Measurements from ENCODE around the gene NUP210.

Gene NUP210

DNA sequence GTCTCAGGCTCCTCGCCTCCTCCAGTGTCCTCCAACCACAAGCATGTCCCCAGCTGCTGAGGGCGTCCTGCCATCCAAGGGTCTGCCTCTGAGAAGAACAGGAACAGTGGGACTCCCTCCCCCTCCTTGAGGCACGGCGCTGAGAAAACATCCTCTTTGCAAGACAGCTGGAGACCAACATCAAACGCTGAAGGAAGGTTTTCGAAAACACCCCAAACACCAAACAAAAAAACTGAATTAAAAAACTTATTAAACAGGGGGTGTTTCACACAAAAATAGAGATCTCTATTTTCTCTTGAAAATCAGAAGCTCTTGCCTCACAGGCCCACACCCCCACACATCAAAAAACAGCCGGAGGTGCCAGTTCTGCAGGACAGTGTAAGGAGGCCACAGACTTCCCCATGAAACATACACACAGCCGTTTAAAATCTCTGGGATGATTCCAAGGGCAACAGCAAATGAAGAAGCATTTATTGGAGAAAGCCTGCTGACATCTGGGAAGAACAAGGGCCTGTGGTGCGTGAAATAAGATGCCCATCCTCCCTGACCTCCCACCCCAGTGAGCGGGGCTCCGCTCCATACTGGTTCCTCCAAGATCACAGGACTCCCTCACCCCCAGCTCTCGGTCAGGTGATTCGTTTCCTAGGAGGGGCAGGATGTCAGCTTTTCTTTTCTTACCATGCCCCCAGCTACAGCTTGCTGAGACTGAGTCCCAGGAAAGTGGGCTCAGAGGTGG lies 71.3 kb downstream of the NUP210 start:
- no peak for DNase-seq (ENCODE audit: low read depth)

DNA sequence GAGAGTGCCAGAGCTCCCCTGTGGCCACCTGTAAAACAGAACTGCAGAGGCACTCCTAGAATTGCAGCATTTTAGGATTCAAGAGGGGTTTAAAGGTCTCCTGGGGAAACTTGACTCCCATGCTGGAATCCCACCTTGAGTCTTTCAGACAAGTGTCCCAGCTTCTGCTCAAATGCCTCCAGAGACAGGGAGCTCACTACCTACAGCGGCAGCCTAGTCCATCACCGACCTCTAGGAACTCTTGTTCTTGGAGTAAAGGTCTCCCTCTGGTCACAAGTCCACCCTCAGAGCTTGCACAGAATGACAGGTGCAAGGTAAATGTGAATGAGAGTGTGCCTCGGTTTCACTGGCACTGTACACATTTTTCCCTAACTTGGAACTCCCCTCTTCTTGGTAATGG lies 72.0 kb downstream of the NUP210 start:
- no peak for DNase-seq (ENCODE audit: low read depth)

DNA sequence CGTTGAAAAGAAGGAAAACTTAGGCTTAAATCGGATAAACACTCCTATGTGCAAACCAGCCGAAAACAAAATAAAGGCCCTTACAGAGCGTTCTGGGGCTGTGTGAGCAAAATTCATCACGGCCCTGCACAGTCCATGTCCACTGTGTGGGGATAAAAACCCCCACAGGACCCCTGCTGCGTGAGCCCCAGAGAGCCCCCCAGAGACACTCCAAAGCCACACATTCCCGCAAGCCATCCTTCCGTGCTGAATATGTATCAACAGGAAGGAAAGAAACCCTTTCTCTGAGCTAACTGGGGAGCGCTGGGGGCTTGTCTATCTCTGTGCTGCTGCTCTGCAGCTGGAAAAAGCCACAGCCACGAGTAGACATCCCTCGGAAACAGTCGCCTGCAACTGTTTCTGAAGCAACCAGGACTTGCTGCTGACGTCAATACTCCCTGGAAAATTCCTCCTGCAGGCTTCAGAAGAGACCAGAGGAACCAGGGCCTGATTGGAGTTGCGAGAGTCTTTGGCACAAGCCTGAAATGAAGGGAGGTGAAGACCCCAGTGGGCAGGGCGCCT lies 72.7 kb downstream of the NUP210 start:
- DNase-seq (ENCODE audit: low read depth) = no peak

DNA sequence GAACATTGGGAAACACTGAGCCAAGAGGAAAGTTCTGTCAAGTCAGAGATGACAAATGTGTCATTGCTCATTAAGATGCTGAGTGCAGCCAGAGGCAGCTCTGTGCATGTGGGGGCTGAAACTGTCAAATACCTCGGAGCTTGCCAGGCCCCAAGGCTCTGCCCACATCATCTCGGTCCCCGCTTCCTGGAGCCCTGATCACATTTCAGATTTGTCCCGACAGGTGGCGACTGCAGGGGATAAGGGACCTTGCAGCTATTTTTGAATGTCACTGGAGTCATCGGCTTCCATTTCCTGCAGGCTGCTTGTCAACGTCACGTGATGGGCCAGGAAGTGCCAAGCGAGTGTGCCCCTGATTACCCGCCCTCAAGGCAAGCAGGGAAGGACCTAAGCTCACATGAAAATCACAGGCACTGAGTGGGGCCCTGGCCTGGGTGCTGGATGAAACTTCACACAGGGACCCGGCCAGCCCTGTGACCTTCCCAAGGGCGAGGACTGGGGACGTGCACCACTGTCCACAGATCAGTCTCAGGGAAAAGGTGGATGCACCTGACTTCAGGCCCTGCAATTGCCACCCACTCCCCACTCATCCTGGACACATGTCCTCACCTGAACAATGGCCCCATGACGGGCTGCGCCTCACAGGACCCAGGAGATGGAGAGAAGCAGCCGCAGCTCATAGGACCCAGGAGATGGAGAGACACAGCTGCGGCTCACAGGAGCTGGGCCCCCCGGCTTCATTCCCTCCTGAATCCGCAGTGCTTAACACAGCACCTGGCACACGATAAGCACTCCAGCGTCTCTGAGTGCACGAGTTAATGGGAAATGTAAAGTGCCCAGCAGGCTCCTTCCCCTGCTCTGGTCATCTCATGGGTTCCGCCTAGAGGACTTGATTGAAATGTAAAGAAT lies 73.4 kb downstream of the NUP210 start:
- no peak for DNase-seq (ENCODE audit: low read depth)

DNA sequence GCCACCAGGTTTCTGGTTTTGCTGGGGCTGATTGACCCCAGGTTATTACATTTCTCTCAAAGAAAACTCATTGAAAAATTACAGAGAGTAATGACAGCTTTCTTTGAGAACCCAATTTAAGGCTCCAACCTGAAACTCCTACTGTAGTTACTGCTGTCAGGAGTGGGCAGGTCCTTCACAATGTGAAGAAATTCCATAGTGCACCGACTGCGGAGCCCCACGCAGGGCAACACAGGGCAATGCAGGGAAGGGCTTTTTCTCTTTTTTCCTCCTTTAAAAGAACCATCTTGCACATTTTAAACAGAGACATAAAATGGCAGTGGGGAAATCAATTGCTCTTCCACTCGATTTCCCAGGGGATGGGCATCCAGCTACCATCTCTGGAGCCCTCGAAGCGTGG lies 74.3 kb downstream of the NUP210 start:
- DNase-seq (ENCODE audit: low read depth) = no peak

DNA sequence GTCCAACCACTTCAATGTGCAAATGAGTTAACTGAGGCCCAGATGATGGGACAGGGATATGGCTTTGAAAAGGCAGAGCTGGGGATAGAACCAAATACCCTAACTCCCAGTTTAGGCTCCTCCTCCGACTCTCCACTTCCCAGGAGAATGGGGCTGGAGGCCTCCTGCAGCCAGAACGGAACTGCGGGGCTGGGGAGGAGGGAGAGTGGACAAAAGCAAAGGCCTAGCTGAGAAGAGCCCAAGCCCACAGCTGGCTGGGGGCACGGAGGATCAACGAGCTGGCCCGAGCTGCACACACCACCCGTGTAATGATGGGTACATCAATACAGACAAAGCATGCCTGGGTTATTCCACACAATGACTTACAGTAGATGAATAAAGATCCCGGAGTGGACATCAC lies 74.8 kb downstream of the NUP210 start:
- no peak for DNase-seq (ENCODE audit: low read depth)

DNA sequence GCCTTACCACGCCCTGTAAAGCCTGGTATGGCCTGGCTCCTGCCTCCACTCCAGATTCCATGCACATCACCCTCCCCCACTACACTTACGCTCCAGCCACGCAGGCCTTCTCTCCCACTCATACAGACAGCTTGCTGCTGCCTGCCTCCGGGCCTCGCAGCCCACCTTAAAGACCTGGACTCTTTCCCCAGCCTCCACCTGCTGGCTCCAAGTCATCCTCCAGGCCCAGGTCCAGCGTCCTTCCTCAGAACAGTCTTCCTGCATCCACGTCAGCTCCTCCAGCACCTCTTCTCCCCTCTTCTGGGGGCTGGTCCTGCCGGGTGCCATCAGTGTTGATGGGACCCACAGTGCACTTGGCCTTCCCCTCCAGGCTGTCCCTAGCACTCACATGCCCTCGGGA lies 75.5 kb downstream of the NUP210 start:
- DNase-seq (ENCODE audit: low read depth) = no peak

DNA sequence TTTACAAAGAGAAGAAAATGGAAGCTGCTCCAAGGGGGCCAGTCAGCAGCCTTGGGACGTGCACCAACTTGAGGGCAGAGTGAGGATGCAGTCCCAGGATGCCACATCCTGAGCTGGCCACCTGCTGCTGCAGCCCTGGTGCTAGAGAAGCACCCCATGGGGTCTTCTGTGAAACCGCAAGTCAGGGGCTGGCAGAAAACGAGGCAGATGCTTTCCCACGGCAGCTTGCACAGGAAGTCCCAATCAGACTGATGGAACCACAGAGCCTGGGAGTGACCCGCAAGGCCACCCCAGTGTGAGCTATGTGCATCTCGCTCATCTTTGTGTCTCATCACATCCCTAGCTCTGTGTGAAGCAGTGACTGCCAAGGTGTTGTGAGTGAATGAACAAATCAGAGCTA lies 76.5 kb downstream of the NUP210 start:
- DNase-seq (ENCODE audit: low read depth) = no peak

DNA sequence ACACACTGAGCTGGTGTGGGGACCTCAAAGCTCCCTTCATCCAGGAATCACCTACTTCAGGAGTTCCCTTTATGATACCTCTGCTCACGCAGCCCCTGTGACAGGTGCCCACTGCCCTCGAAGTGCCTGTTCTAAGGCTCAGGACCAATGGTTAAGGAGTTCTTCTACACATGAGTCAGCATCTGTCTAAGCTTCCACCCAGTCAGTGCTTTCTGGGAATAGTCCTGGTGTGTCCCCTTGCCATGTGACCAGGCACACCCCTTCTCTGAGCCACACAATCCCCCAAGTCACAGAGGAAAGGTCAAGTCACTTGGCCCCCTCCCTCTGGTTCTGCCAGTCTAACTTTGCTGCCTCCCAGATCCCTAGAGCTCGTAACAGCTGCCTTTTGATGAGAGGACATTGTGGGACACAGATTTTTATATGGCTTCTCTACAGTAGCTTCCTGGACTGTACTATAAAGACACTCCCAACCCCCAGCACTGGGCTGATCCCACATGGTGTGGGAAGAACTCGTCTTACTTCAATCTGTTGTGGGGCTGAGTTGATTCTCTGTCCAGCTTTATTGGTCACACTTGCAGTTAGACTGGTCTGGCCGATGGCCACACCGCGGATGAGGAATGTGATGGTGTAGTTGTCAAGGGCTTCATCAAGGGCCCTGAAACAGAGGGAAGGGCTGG lies 78.8 kb downstream of the NUP210 start:
- no peak for DNase-seq (ENCODE audit: low read depth)

DNA sequence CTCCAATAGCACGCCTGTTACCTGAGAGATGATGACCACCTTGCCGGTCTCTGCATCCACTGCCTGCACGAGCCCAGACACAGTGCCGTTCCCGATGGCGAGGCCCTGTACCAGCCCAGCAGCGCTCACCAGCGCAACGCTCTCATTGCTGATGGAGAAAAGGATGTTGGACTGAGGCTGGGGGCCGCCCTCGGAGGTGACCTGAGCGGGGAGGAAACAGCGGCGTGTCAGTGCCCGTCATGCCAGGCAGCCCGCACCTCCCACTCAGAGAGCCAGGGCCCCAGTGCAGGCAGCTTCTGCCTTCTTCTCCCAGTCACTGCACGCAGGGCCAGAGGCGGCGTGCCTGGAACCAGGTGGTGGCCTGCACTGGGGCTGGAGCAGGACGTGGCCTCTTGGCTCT lies 80.3 kb downstream of the NUP210 start:
- DNase-seq (ENCODE audit: low read depth) = no peak

DNA sequence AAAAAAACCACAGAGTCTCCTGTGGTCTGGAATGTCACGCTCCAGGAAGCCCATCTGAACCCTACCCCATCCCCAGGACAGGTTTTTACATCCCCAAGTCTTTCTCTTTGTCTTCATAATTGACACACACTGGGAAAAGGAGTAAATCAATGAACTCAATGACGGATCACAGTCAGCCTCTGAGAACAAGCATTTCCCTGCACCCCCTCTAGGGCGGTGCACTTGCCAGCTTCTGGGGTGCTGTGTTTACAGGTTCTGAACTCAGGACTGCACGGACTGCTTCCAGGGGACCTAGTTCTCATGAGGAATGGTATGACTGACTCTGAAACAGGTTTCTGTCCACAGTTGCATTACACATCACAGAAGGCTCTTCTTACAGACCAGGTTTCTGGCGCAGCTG lies 81.1 kb downstream of the NUP210 start:
- no peak for DNase-seq (ENCODE audit: low read depth)

DNA sequence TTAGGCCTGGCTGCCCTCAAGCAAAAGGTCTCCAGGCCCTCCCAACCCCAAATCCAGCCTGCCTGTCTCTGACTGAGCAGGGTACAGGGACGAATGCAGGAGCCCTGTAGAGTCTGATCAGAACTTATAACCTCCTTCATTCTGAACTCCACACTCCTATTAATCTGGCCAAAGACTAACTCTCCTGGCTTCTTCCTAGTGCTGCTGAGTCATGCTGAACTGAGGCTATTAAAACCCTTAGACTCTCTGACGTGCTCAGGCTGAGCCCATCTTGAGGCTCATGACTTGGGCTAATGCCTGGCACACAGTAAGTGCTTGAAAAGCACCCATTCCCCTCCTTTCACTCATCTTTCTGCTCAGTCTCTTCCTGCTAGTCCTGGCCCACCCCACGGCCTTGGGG lies 81.9 kb downstream of the NUP210 start:
- DNase-seq (ENCODE audit: low read depth) = no peak

DNA sequence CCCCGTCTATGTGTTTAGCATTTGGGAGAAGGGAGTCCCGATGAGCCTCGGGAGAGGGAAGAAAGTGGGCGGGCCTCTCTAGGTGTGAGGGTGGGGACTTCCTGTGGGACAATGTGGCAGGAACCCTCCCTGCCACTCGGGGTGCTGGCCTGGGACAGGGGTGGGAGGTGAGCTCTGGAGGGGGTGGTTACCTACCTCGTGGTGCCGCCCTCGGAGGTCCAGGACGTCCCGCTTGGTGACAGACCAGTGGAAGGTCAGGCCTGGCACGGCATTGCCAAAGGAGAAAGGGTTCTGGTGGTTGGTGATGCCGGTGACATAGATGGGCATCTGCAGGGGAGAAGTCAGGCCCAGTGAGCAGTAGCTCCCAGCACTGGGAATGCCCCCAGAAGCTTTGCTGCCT lies 83.5 kb downstream of the NUP210 start:
- DNase-seq (ENCODE audit: low read depth) = no peak

DNA sequence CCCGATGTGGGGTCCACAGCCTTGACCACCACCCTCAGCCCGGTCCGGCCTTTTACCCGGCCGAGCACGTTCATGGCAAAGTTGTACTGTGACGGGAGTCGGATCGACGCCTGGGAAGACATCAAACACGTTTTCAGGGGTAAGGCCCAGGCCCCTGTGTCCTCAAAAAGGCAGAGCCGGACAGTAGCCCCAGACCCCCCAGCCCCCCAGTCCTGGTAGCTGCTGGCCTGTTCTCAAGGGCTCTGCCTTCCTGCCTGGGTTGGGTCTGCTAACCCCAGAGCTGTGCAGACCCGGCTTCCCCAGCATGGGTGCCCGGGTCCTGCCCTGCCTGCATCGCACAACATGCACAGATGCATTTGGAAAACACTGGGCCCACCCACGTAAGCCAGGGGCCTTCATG lies 84.6 kb downstream of the NUP210 start:
- no peak for DNase-seq (ENCODE audit: low read depth)

DNA sequence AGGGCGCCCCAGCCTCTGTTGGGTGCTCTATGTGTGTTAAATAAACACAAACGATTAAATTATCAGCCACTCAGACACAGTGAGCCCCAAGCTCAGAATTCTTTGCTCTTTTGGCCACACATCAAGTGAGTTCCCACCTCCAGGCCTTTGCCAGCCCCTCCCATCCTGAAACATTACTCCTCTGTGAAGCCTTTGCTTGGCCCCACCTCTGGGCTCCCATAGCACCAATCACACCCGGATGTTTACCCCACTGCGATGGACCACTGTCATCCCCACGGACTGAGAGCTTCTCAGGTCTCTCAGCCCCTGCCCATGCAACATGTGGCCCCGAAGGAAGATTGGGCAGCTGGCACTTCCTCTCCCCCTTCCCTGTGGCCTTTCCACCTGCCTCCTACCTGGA lies 85.1 kb downstream of the NUP210 start:
- no peak for DNase-seq (ENCODE audit: low read depth)

DNA sequence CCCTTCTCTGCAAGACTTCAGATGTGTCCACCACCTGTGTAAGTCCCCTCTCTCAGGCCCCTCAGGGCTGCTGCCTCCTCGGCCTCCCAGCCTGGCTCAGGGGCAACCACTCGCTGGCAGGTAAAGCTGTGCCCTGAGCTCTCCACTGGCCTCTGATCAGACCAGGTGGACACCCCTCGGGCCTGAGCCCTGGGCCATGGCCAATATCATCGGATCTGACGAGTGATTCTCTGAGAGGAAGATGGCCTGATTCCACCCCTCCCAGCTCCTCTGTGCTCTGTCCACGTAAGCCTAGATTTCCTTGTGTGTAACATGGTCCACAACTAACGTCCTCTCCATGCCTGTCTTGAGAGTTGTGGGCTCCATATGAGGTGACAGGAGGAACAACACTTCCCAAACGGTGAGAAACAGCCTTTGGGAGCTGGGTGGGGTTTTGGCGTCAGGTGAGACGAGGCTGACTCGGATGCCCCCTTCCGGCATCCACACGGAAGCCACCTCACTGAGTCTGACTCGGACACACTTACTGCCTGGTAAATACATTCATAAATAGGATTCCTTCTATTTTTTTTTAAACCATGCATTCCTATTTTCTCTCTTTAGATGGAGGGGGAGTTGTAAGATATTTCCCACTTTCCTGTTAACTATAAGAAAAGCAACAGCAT lies 86.8 kb downstream of the NUP210 start:
- DNase-seq (ENCODE audit: low read depth) = no peak

DNA sequence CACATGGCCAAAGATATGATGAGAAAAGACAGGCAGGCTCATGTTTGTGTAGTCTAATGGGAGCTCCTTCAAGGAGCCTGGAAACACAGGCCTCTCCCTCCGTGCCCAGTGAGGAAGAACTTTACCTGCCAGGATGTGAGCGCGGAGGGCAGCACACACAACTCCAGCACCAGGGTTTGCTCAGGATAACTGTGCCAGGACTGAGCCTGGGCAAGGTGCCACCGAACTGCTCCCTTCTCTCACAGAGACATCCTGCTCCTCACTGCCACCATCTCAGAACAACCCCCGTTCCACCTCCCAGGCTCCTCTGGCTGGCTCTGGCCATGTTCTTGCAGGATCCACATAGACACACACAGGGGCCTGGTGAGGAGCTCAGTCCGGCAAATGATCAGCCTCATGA lies 87.4 kb downstream of the NUP210 start:
- DNase-seq (ENCODE audit: low read depth) = no peak

DNA sequence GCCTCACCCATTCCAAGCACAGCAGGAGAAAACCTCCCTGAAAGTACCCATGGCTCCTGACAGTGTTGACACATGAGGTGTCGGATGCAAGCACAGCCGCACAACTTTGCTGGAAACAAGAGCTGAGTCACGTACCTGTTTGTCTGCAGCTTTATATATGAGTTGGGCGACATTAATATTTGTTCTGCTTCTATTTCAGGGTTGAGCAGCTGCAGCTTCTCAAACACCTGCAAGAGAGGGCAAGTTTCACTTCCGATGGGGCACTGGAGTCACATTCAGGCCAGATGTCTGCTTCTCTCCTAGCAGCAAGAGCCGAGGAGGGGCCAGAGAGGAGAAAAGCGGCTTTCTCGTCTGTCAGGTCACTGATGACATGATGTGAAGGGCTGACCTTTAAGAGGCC lies 88.0 kb downstream of the NUP210 start:
- DNase-seq (ENCODE audit: low read depth) = no peak

DNA sequence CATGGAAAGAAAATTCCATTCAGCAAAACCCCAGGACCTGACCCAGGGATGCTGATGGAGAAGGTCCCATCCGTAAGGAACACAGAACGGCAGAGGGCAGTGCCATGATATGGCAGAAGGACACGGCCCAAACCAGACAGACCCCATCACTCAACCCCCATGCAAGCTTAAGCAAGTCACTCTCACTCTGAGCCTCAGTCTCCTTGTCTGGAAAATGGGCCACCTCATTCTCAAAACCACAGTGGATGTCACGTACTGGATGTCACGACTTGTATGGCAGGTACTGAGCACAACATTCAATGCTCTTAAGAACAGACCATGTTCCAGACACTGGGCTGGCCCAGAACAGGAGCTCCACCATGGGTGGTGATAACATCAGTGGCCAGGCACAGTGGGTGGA lies 90.4 kb downstream of the NUP210 start:
- DNase-seq (ENCODE audit: low read depth) = no peak

DNA sequence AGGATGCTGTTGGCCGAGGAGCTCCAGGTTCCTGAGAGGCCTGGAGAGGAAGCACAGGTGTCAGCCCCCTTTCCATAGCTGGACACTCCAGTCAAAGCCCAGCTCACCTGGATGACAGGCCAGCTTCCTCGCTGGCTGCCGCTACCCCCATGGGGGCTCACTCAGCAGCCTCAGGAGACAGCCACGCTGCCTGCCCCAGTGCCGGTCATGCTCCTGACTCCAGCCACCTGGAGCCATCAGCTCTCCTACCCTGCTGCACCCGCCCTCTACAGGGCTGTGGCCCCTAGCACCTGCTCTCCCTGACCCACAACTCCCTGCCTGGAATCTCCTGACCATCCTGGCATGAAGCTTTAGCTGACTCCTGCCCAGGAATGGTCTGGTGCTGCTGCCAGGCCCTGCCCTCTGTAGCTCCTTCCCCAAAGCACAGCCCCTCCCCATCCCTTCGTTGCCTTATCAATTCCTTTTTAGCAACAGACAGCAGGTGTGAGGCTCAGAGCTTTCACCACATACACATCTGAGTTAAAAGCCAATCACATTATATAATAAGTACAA lies 94.2 kb downstream of the NUP210 start:
- no peak for DNase-seq (ENCODE audit: low read depth)

DNA sequence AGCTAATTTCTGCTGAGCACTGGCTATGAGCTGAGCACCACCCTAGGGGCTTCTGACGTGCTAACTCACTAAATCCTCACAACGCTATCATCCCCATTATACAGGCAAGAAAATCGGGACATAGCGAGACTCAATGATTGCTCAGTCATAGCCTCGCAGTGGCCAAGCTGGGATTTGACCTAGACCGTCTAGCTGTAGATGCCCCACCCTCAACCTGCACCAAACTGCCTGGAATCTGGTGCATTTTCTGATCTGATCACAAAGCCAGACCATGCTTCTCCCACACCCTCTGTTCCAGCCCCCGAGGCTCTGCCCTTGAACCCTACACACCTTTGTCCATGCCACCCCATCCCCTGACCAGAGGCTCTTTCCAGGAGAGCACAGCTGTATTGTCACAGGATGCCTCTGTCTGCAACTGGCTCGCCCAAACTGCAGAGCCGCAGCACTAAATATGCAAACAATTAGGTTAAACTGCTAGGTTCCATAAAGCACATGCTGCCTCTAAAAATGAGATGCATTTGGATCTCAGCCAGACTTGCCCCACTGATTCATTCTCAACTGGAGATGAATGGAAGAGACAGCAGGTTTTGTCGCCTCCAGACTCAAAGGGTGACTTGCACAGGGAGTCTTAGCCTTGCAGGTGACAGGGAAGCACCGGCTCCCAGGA lies 95.2 kb downstream of the NUP210 start:
- no peak for DNase-seq (ENCODE audit: low read depth)
